B cell (primary cell): Measurements from ENCODE around the gene VBP1. TPM values are rescaled to one million over a fixed set of nuclear protein-coding genes. Genes with fewer than 3 reads are reported as not detected.

Experiments
- ATAC-seq: fragments of 200-7000 bp; cut with Tn5 transposase; one replicate; pipeline ENCODE4 v1.10.0; 2021; ENCODE audit warnings: low read depth, mild to moderate bottlenecking, moderate number of reproducible peaks, moderate library complexity
- CTCF ChIA-PET: fragments of 350-600 bp; sonication (Branson Sonifier 250); formaldehyde crosslinking; loops from one replicate; lab custom pipeline; 2021; ENCODE audit warnings: antibody characterized with exemption, inconsistent platforms; lab: Charles Lee
- POLR2A ChIA-PET: fragments of 350-600 bp; sonication (Branson Sonifier 250); formaldehyde crosslinking; loops from one replicate; lab custom pipeline; 2021; ENCODE audit warnings: antibody characterized with exemption; lab: Charles Lee
- DNase-seq: peaks from one replicate; pipeline ENCODE4 v3.0.0; 2013
- H2AFZ ChIP-seq: 2 replicates; pipeline ENCODE4 v1.6.1; 2012; ENCODE audit warnings: mild to moderate bottlenecking, low read depth, low read length; ENCODE audit not compliant: insufficient read depth, poor library complexity, severe bottlenecking
- H3K27ac ChIP-seq, 2 donors: 1 replicate in 1 of 2; 2 replicates in 1 of 2; pipeline ENCODE4 v1.5.1; 2012 to 2013; ENCODE audit warnings: low read length in 2 of 2, mild to moderate bottlenecking in 2 of 2, moderate library complexity in 1 of 2
- H3K27me3 ChIP-seq, 4 experiments: fragments of 200-600 bp in 1 of 4; sonication (generic) in 1 of 4; replicated peaks in 1 of 4; 1 replicate in 2 of 4; 2 replicates in 2 of 4; pipeline versions ENCODE4 v1.6.1 to v1.7.0; 2013 to 2016; ENCODE audit warnings: low read length in 3 of 4, mild to moderate bottlenecking in 2 of 4, mixed read lengths in 1 of 4, moderate library complexity in 1 of 4; ENCODE audit not compliant: insufficient read depth in 4 of 4, control insufficient read depth in 3 of 4; ENCODE audit errors: control extremely low read depth in 1 of 4
- H3K36me3 ChIP-seq, 2 experiments: replicated peaks in 1 of 2; 1 replicate in 1 of 2; 2 replicates in 1 of 2; pipeline versions ENCODE4 v1.6.1 to v1.7.1; 2013; ENCODE audit warnings: low read length in 1 of 2; ENCODE audit not compliant: insufficient read depth in 2 of 2, control insufficient read depth in 1 of 2; ENCODE audit errors: control extremely low read depth in 1 of 2, extremely low read depth in 1 of 2
- H3K4me1 ChIP-seq, 2 donors: fragments of 200-600 bp in 1 of 2; sonication (generic) in 1 of 2; 1 replicate in 1 of 2; 2 replicates in 1 of 2; pipeline versions ENCODE4 v1.5.1 to v1.6.1; 2013 to 2017; ENCODE audit warnings: low read length in 2 of 2; ENCODE audit not compliant: control insufficient read depth in 2 of 2, insufficient read depth in 2 of 2
- H3K4me2 ChIP-seq: replicated peaks from 2 replicates; pipeline ENCODE3; 2012; ENCODE audit warnings: mild to moderate bottlenecking, low read depth, low read length; ENCODE audit not compliant: poor library complexity, severe bottlenecking
- H3K4me3 ChIP-seq, 5 experiments: fragments of 200-600 bp in 1 of 5; sonication (generic) in 1 of 5; 1 replicate in 3 of 5; 2 replicates in 2 of 5; pipeline versions ENCODE4 v1.5.1 to v1.7.0; 2011 to 2016; ENCODE audit warnings: low read length in 4 of 5, mild to moderate bottlenecking in 4 of 5, low read depth in 2 of 5, control low read depth in 1 of 5, moderate library complexity in 1 of 5; ENCODE audit not compliant: insufficient read depth in 1 of 5; ENCODE audit errors: control extremely low read depth in 1 of 5, extremely low read depth in 1 of 5
- H3K79me2 ChIP-seq: fragments of 200-600 bp; sonication (generic); one replicate; pipeline ENCODE4 v1.6.0; 2016; ENCODE audit warnings: low read length; ENCODE audit not compliant: control insufficient read depth, insufficient read depth
- H3K9ac ChIP-seq: fragments of 200-600 bp; sonication (generic); 2 replicates; pipeline ENCODE4 v1.6.1; 2017; ENCODE audit warnings: mild to moderate bottlenecking, low read length, moderate library complexity
- H3K9me3 ChIP-seq, 3 donors: one replicate each; pipeline versions ENCODE4 v1.6.1 to v1.7.1; 2013; ENCODE audit warnings: low read length in 2 of 3; ENCODE audit not compliant: control insufficient read depth in 2 of 3, insufficient read depth in 1 of 3; ENCODE audit errors: control extremely low read depth in 1 of 3
- H4K20me1 ChIP-seq: 2 replicates; pipeline ENCODE4 v1.6.0; 2012; ENCODE audit warnings: mild to moderate bottlenecking, low read length; ENCODE audit not compliant: insufficient read depth, control insufficient read depth, poor library complexity, severe bottlenecking
- H3K27ac Mint-ChIP-seq: one replicate; pipeline ENCODE4 v1.8.0; 2021; ENCODE audit warnings: mixed read lengths
- H3K27me3 Mint-ChIP-seq: one replicate; pipeline ENCODE4 v1.8.0; 2021; ENCODE audit warnings: mixed read lengths
- H3K4me1 Mint-ChIP-seq: one replicate; pipeline ENCODE4 v1.8.0; 2021; ENCODE audit warnings: mixed read lengths
- H3K4me3 Mint-ChIP-seq: one replicate; pipeline ENCODE4 v1.8.0; 2021; ENCODE audit warnings: mixed read lengths
- H3K9me3 Mint-ChIP-seq: one replicate; pipeline ENCODE4 v1.8.0; 2022; ENCODE audit warnings: mixed read lengths; ENCODE audit not compliant: insufficient read depth
- EZH2 ChIP-seq: IDR thresholded peaks from 2 replicates; pipeline ENCODE4 v1.6.1; 2012; ENCODE audit warnings: borderline replicate concordance, low read depth, mild to moderate bottlenecking, moderate library complexity, low read length; ENCODE audit not compliant: insufficient read depth, poor library complexity, severe bottlenecking
- WGBS: methylation state at CpG from one replicate; pipeline ENCODE4 v1.1.5; 2013; ENCODE audit warnings: missing lambda C conversion rate; ENCODE audit not compliant: insufficient coverage; 5-methylcytosine and 5-hydroxymethylcytosine counted together
- intact Hi-C: fragments of 100-400 bp; cut with micrococcal nuclease; formaldehyde crosslinking; loops from one replicate; pipeline ENCODE4 v1.10.0; 2022
- polyA plus RNA-seq: library from polyadenylated mRNA; depleted of rRNA; stranded (reverse); fragments of >200 nt; gene quantifications from 2 replicates; pipeline ENCODE4 v1.2.3, GENCODE V29; 2012
- total RNA-seq, 2 donors: library from RNA; stranded (reverse); fragments of 120-200 nt in 1 of 2; gene quantifications; 1 replicate in 1 of 2; 2 replicates in 1 of 2; pipeline versions ENCODE4 v1.2.3 to v1.2.4, GENCODE V29; 2013 to 2022
- TF ChIP-seq, protein P1 (sequence below): fragments of 200-600 bp; IDR thresholded peaks from one replicate; pipeline ENCODE4 v1.8.0; 2022; ENCODE audit warnings: antibody characterized with exemption, mild to moderate bottlenecking

Gene VBP1
- total and polyA plus RNA-seq, 2 donors (not counting 1 experiment from before 2014, with no cell fraction given): 6.5 to 29.7 TPM

- H3K4me3 ChIP-seq: peak overlapping the region; percentile 13 to 85 (median 79)
- no peaks in the 10 kb centered on the region for H3K27me3 ChIP-seq
- Mint-ChIP-seq H3K4me3 (peak overlapping the region; percentile 93), H3K9me3 (no peaks in the 10 kb centered on the region), H3K27me3 (no peaks in the 10 kb centered on the region), H3K27ac (peak overlapping the region; percentile 91), H3K4me1 (peaks cover 25% of the 10 kb centered on the region)
- H3K9me3 ChIP-seq: no peaks in the 10 kb centered on the region
- ChIA-PET POLR2A (no interaction called here), CTCF (interaction anchor here (0.6 to 2.0 kb wide), 3 partner anchors 48 to 471 kb away, joined by 3 to 7 read pairs (median 3); partner anchors contain the start of gene RAB39B)
- H3K79me2 ChIP-seq: peaks cover 24% of the 10 kb centered on the region
- H3K27ac ChIP-seq: peak overlapping the region; percentile 79 to 87
- H2AFZ ChIP-seq: peak overlapping the region; percentile 97
- H3K9ac ChIP-seq: peak overlapping the region; percentile 78
- intact Hi-C loops: loop anchor here (1.0 to 5.0 kb wide), 4 partner anchors 49 to 235 kb away; partner anchors contain the start of genes BRCC3, CMC4, FUNDC2 and MTCP1
- H3K4me2 ChIP-seq: peak overlapping the region; percentile 72
- H3K36me3 ChIP-seq: peaks cover 0 to 2% of the 10 kb centered on the region in 2 experiments
- ATAC-seq: no peak
- H4K20me1 ChIP-seq: no peaks in the 10 kb centered on the region
- H3K4me1 ChIP-seq: peaks cover 10 to 11% of the 10 kb centered on the region in 2 donors
- TF ChIP-seq EZH2: no peak
- TF ChIP-seq, protein P1, sequence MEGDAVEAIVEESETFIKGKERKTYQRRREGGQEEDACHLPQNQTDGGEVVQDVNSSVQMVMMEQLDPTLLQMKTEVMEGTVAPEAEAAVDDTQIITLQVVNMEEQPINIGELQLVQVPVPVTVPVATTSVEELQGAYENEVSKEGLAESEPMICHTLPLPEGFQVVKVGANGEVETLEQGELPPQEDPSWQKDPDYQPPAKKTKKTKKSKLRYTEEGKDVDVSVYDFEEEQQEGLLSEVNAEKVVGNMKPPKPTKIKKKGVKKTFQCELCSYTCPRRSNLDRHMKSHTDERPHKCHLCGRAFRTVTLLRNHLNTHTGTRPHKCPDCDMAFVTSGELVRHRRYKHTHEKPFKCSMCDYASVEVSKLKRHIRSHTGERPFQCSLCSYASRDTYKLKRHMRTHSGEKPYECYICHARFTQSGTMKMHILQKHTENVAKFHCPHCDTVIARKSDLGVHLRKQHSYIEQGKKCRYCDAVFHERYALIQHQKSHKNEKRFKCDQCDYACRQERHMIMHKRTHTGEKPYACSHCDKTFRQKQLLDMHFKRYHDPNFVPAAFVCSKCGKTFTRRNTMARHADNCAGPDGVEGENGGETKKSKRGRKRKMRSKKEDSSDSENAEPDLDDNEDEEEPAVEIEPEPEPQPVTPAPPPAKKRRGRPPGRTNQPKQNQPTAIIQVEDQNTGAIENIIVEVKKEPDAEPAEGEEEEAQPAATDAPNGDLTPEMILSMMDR: no peak
- 24% methylated on average over 5 of the region's 15 CpGs for WGBS
- DNase-seq: no peak
Observed at GRCh38 chrX:155215443-155216178, 649 bp upstream of the VBP1 start.
